NCI-H1436 treated with DMSO at 0.1 percent for 48 hours (cell line): ENCODE data around the gene TRIM2.

Source experiments
- DNase-seq: peaks from one replicate; lab custom pipeline; 2025; lab: John Stamatoyannopoulos, UW

TRIM2 gene

GRCh38 chr4:153375303-153375702, 171.1 kb downstream of the TRIM2 start:
- DNase-seq = no peak

GRCh38 chr4:153383131-153383530, 178.9 kb downstream of the TRIM2 start:
- DNase-seq = no peak

GRCh38 chr4:153384160-153384559, 179.9 kb downstream of the TRIM2 start:
- no peak for DNase-seq

GRCh38 chr4:153385784-153386183, 181.5 kb downstream of the TRIM2 start:
- no peak for DNase-seq

GRCh38 chr4:153387981-153388380, 183.7 kb downstream of the TRIM2 start:
- no peak for DNase-seq
